Measurements from ENCODE around the gene C1orf52. TPM values are rescaled to one million over a fixed set of nuclear protein-coding genes. Genes with fewer than 3 reads are reported as not detected.

The C1orf52 gene
- total and polyA plus RNA-seq, 9 of the 15 experiments (the other 6 are each of a cell fraction or from before 2014, with no cell fraction given), result 17.0 to 38.5 (median 33.0) TPM

DNA sequence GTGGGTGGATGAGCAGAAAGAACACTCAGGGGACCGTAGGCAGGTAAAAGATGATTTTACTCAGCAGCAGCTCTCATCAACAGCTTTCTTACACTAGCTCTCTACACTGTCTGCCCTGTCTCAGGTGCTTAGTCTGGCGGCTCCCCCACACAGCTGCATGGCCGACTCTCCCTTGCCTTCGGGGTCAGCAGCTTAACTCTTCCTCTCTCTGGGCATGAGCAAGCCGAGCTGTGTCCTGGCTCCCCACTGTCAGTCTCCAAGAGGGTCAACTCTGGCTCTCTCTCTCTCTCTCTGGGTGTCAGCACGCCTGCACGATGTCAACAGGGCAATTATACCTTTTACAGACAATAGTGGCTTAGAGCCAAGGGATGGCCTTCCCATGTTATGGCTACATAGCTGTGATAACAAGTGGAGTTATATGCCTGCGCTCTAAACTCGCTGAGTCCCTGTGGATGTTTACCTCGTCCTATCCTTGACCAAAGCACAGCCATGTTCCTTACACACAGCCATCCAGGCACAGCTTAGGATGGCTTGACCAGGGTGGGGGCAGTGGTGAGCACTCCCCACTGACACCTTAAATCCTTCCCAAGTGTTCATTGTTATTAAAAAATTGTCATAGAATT lies 20.1 kb upstream of the C1orf52 start (continued):
- TF ChIP-seq, protein P1, sequence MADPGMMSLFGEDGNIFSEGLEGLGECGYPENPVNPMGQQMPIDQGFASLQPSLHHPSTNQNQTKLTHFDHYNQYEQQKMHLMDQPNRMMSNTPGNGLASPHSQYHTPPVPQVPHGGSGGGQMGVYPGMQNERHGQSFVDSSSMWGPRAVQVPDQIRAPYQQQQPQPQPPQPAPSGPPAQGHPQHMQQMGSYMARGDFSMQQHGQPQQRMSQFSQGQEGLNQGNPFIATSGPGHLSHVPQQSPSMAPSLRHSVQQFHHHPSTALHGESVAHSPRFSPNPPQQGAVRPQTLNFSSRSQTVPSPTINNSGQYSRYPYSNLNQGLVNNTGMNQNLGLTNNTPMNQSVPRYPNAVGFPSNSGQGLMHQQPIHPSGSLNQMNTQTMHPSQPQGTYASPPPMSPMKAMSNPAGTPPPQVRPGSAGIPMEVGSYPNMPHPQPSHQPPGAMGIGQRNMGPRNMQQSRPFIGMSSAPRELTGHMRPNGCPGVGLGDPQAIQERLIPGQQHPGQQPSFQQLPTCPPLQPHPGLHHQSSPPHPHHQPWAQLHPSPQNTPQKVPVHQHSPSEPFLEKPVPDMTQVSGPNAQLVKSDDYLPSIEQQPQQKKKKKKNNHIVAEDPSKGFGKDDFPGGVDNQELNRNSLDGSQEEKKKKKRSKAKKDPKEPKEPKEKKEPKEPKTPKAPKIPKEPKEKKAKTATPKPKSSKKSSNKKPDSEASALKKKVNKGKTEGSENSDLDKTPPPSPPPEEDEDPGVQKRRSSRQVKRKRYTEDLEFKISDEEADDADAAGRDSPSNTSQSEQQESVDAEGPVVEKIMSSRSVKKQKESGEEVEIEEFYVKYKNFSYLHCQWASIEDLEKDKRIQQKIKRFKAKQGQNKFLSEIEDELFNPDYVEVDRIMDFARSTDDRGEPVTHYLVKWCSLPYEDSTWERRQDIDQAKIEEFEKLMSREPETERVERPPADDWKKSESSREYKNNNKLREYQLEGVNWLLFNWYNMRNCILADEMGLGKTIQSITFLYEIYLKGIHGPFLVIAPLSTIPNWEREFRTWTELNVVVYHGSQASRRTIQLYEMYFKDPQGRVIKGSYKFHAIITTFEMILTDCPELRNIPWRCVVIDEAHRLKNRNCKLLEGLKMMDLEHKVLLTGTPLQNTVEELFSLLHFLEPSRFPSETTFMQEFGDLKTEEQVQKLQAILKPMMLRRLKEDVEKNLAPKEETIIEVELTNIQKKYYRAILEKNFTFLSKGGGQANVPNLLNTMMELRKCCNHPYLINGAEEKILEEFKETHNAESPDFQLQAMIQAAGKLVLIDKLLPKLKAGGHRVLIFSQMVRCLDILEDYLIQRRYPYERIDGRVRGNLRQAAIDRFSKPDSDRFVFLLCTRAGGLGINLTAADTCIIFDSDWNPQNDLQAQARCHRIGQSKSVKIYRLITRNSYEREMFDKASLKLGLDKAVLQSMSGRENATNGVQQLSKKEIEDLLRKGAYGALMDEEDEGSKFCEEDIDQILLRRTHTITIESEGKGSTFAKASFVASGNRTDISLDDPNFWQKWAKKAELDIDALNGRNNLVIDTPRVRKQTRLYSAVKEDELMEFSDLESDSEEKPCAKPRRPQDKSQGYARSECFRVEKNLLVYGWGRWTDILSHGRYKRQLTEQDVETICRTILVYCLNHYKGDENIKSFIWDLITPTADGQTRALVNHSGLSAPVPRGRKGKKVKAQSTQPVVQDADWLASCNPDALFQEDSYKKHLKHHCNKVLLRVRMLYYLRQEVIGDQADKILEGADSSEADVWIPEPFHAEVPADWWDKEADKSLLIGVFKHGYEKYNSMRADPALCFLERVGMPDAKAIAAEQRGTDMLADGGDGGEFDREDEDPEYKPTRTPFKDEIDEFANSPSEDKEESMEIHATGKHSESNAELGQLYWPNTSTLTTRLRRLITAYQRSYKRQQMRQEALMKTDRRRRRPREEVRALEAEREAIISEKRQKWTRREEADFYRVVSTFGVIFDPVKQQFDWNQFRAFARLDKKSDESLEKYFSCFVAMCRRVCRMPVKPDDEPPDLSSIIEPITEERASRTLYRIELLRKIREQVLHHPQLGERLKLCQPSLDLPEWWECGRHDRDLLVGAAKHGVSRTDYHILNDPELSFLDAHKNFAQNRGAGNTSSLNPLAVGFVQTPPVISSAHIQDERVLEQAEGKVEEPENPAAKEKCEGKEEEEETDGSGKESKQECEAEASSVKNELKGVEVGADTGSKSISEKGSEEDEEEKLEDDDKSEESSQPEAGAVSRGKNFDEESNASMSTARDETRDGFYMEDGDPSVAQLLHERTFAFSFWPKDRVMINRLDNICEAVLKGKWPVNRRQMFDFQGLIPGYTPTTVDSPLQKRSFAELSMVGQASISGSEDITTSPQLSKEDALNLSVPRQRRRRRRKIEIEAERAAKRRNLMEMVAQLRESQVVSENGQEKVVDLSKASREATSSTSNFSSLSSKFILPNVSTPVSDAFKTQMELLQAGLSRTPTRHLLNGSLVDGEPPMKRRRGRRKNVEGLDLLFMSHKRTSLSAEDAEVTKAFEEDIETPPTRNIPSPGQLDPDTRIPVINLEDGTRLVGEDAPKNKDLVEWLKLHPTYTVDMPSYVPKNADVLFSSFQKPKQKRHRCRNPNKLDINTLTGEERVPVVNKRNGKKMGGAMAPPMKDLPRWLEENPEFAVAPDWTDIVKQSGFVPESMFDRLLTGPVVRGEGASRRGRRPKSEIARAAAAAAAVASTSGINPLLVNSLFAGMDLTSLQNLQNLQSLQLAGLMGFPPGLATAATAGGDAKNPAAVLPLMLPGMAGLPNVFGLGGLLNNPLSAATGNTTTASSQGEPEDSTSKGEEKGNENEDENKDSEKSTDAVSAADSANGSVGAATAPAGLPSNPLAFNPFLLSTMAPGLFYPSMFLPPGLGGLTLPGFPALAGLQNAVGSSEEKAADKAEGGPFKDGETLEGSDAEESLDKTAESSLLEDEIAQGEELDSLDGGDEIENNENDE (IDR thresholded peaks at IDR 0.05; ENCODE audit: low read depth, low read length), result no peak
- TF ChIP-seq SRSF1 (IDR thresholded peaks at IDR 0.05; ENCODE audit: low read depth, low read length), result no peak
- no peak for TF ChIP-seq E2F5 (CRISPR knock-in tag; IDR thresholded peaks at IDR 0.05)
- no peak for TF ChIP-seq MBD1 (CRISPR knock-in tag; IDR thresholded peaks at IDR 0.05)
- TF ChIP-seq MCM7 (IDR thresholded peaks at IDR 0.05), result no peak
- no peak for TF ChIP-seq JUNB (CRISPR knock-in tag; conservative IDR thresholded peaks at IDR 0.05)
- no peak for TF ChIP-seq MTA3 (IDR thresholded peaks at IDR 0.05; ENCODE audit: borderline replicate concordance)
- no peak for TF ChIP-seq ZNF384 (IDR thresholded peaks at IDR 0.05; ENCODE audit: low read depth, low read length)
- no peak for TF ChIP-seq PREB (CRISPR knock-in tag; IDR thresholded peaks at IDR 0.05)
